ENCODE data around the gene ITLN2. TPM values are rescaled to one million over a fixed set of nuclear protein-coding genes. Genes with fewer than 3 reads are reported as not detected.
"Not testable (repeated sequence)": the region's sequence is repeated elsewhere in the genome, so short reads cannot be mapped to it uniquely, and the experiment has no call there.

ITLN2 gene
- not detected for polyA plus RNA-seq

DNA sequence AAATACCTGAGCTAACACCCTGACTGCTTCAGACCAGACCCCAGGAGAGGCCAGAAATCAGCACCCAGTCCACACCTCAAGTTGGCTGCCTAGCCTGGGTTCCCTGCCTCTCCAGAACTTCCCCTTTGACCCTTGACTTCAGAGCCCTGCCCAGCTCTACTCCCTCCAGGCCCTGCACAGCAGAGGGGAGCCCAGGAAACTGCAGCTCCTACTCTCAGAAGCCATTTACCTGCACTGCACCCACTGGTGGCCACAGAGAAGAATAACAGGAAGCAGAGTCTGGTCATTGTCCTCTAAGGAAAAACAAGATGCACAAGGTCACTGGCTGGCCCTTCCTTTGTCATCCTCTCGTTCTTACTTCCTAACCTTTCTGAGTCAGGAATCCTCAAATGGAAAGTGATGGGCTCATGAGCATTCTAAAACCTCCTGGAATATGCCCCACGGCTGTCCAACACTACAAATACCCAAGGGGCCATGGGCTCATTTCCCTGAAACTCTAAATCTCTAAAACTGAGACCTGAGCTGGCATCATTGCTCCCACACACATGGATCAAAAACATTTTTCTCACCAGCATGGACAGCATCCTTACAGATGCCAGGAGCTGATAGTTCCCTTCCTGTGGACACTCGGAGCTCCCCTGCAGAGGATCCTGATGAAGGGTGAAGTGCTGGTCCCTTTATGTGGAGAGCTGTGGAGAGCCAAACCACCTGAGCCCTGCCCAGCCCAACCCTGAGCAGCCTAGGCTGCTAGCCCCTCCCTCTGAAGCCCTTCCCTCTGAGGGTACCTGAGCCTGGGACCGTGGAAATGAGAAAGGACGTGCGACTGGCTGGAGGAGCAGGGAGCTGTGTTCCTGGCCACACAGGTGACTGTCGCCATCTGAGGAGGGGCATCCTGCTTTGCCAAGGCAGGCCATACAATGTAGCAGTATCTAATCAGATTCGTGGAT is at the start of gene ITLN2:
Gene ITLN2, minus strand, starts transcription at position 652 of the 947 bp plus-strand sequence. Its CDS starts 68 bp downstream, at position 584.
- Mint-ChIP-seq H3K4me1 (peaks cover 6% of the 10 kb centered on the region in 2 donors), H3K9me3 (no peaks in the 10 kb centered on the region), H3K36me3 (no peaks in the 10 kb centered on the region), H3K4me3 (no peak within 1 kb of the TSS), H3K27me3 (ENCODE audit: low read depth in 3 of 3) (peaks cover 2 to 3% (median 2%) of the 10 kb centered on the region in 3 donors), H3K27ac (no peak within 1 kb of the TSS)
- peak; percentile 21 to 44 (median 35) for DNase-seq

DNA sequence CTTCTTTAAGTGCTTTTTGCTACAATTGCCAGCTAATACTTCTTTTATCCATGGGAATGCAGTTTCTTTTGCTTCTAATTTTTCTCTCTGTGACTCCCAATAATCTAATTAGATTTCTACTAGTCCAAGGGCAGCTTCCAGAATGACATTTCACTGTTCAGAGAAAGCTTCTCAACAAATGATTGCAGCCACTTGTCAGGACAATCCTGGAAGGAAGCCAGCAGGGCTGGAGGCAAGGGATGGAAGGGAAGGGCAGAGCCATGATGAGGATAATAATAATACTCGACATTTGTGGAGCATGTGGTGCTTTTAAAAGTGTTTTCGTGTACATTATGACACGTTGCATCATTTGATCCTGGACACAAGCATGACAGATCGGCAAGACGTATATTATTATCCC is 46.9 kb upstream of the ITLN2 start:
- DNase-seq = no peak
- H3K4me1 Mint-ChIP-seq = peaks cover 0 to 3% of the 10 kb centered on the region in 2 donors
- H3K27me3 Mint-ChIP-seq (ENCODE audit: low read depth in 3 of 3) = no peaks in the 10 kb centered on the region
- no peak overlapping the region for H3K27ac Mint-ChIP-seq
- no peak overlapping the region for H3K4me3 Mint-ChIP-seq
- no peaks in the 10 kb centered on the region for H3K9me3 Mint-ChIP-seq
- H3K36me3 Mint-ChIP-seq = peaks cover 17 to 34% (median 17%) of the 10 kb centered on the region in 3 donors

DNA sequence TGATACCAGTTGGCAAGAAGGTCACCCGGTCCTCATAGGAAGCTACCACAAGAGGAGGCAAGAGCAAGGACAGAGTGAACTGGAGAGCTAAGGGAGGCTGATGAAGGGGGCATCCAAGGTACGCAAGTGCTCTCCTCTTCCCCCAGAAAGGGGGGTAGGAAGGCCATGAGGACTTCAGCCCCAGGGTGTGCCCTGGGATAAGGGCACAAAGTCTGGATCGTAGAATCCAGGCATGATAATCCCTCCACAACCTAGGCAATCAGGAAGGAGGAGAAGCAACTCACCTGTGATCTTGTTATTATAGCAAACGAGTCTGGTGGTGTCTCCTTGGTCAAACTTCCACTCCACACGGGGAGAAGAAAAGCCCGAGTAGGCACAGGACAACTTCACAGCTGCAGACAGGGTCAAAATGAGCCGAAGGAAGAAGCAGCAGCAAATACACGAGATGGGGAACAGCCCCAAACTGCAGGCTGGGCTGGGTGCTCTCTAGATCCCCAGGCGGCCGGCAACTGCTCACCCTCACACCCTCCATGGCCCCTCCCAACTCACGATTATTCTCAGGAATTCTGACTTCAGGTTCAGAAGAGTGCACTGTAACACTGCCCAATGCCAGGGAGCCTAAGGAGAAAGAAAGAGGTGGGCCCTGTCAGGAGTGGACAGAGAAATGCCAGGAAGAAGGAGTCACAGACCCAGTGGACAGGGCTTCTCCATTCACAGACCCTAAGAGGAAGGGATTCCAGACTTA is 46.3 kb upstream of the ITLN2 start:
- peak overlapping the region in 1 of 6 donors; percentile 3 for H3K27ac Mint-ChIP-seq
- no peak for DNase-seq
- peaks cover 0 to 3% of the 10 kb centered on the region in 2 donors for H3K4me1 Mint-ChIP-seq
- no peak overlapping the region for H3K4me3 Mint-ChIP-seq
- H3K36me3 Mint-ChIP-seq = peaks cover 11 to 32% (median 17%) of the 10 kb centered on the region in 3 donors
- H3K9me3 Mint-ChIP-seq = no peaks in the 10 kb centered on the region
- H3K27me3 Mint-ChIP-seq (ENCODE audit: low read depth in 3 of 3) = no peaks in the 10 kb centered on the region

DNA sequence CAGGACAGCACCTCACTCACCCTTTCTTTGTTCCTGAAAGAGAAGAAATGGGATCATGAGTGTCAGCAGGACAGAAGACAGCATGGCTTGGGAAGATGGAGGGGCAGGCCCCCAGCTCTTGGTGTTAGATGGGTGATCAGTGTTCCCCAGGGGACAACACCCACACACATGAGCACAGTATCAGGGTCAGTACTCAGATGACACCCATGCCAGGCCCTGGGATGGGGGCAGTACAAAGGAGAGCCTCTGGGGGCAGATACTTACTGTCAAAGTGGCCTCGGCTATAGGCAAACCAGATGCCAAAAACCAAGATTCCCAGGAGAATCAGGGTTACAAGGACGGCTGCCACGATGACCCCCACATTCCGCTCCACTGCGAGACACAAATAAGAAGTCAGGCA is 44.8 kb upstream of the ITLN2 start:
- Mint-ChIP-seq H3K4me3 (no peak overlapping the region), H3K27me3 (ENCODE audit: low read depth in 3 of 3) (no peaks in the 10 kb centered on the region), H3K4me1 (peaks cover 0 to 3% of the 10 kb centered on the region in 2 donors), H3K27ac (no peak overlapping the region), H3K9me3 (no peaks in the 10 kb centered on the region), H3K36me3 (peaks cover 11 to 32% (median 17%) of the 10 kb centered on the region in 3 donors)
- DNase-seq = no peak

DNA sequence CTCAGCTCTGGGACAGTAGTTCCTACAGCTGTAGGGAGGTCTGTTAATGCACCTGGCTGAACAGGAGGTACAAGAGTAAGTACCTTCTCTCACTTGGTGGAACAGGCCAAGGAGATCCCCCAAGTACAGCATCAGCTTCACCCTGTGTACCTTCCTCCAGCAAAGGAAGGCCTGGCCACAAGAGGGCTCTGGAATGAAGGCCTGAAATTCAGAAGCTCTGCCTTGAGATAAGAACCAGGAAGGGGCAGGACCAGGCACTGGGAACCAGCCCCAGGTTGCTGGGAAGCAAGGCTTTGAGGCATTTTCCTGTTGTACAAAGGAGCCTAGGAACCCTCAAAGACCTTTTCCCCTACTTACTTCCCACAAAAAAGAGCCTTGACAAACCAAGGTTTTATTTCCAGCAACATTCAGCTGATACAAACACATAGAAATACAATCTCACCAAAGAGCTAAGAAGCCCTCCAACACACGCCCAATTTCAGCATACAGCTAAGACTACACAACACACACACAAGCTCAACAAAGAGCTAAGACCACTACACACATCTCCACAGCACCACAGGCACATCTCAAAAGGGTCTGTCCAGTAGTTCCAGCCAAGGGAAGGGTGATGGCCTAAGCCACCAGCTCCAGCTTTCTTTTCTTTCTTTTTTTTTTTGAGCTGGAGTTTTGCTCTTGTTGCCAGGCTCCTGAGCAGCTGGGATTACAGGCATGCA is 42.9 kb upstream of the ITLN2 start:
- Mint-ChIP-seq H3K4me1 (peaks cover 0 to 3% of the 10 kb centered on the region in 2 donors), H3K9me3 (no peaks in the 10 kb centered on the region), H3K27ac (peak overlapping the region; percentile 11 to 76 (median 56)), H3K4me3 (no peak overlapping the region), H3K36me3 (peaks cover 11 to 32% (median 17%) of the 10 kb centered on the region in 3 donors), H3K27me3 (ENCODE audit: low read depth in 3 of 3) (no peaks in the 10 kb centered on the region)
- DNase-seq = peak; percentile 20 to 34 (median 33)

DNA sequence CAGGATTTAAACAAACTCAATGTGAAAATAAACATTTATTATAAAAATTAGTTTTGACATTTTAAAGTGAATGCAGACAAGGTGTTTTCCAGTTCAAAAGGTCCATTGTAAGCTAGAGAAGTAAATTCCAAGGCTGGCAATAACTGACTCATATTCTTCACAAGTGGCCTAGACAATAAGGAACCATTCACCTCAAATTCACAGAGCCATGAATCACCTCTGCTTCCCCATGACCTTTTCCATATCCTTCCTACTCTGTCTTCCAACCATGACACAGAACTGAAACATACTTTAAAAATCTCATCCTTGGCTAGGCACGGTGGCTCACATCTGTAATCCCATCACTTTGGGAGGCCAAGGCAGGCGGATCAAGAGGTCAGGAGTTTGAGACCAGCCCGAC is 41.6 kb upstream of the ITLN2 start:
- H3K4me3 Mint-ChIP-seq = no peak overlapping the region
- peak overlapping the region in 4 of 6 donors; percentile 43 to 58 (median 50) for H3K27ac Mint-ChIP-seq
- no peak for DNase-seq
- H3K9me3 Mint-ChIP-seq = no peaks in the 10 kb centered on the region
- peaks cover 11 to 32% (median 17%) of the 10 kb centered on the region in 3 donors for H3K36me3 Mint-ChIP-seq
- H3K4me1 Mint-ChIP-seq = no peaks in the 10 kb centered on the region
- H3K27me3 Mint-ChIP-seq (ENCODE audit: low read depth in 3 of 3) = no peaks in the 10 kb centered on the region

DNA sequence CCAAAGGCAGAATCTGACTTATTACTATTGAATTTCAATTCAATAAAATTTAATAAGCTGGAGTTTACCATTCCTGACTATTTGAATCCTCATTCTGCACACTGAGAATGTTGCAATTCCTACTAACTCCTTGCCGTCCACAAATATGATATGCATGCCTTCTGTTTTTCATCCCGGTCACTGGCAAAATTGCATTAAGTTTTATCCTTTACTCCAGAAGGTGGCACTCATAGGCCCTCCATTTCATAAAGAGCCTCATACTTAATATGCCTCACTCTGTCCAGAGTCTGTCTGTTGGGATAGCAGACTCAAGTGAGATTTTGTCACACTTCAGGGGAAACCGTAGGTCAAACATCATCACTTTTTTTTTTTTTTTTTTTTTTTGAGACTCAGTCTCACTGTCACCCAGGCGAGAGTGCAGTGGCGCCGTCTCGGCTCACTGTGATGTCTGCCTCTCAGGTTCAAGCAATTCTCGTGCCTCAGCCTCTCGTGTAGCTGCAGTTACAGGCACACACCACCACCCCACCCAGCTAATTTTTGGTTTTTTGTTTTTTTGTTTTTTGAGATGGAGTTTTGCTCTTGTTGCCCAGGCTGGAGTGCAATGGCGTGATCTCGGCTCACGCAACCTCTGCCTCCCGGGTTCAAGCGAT is 39.1 kb upstream of the ITLN2 start:
- H3K9me3 Mint-ChIP-seq = no peaks in the 10 kb centered on the region
- H3K36me3 Mint-ChIP-seq = peaks cover 0 to 8% (median 4%) of the 10 kb centered on the region in 3 donors
- no peak overlapping the region for H3K27ac Mint-ChIP-seq
- H3K27me3 Mint-ChIP-seq (ENCODE audit: low read depth in 3 of 3) = peaks cover 3 to 7% (median 6%) of the 10 kb centered on the region in 3 donors
- peaks cover 4 to 9% of the 10 kb centered on the region in 2 donors for H3K4me1 Mint-ChIP-seq
- H3K4me3 Mint-ChIP-seq = no peak overlapping the region
- no peak for DNase-seq

DNA sequence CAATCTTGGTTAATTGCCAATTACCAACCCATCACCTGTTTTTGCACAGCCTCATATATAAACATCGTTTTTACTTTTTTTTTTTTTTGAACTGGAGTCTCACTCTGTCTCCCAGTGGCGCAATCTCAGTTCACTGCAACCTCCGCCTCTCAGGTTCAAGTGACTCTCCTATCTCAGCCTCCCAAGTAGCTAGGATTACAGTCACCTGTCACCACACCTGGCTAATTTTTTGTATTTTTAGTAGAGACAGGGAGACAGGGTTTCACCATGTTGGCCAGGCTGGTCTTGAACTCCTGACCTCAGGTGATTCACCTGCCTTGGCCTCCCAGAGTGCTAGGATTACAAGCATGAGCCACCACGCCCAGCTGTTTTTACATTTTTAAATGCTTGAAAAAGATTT is 37.4 kb upstream of the ITLN2 start:
- H3K27ac Mint-ChIP-seq; H3K4me3 Mint-ChIP-seq; H3K9me3 Mint-ChIP-seq; H3K36me3 Mint-ChIP-seq; H3K4me1 Mint-ChIP-seq; H3K27me3 Mint-ChIP-seq (ENCODE audit: low read depth in 3 of 3); DNase-seq: not testable (repeated sequence)

DNA sequence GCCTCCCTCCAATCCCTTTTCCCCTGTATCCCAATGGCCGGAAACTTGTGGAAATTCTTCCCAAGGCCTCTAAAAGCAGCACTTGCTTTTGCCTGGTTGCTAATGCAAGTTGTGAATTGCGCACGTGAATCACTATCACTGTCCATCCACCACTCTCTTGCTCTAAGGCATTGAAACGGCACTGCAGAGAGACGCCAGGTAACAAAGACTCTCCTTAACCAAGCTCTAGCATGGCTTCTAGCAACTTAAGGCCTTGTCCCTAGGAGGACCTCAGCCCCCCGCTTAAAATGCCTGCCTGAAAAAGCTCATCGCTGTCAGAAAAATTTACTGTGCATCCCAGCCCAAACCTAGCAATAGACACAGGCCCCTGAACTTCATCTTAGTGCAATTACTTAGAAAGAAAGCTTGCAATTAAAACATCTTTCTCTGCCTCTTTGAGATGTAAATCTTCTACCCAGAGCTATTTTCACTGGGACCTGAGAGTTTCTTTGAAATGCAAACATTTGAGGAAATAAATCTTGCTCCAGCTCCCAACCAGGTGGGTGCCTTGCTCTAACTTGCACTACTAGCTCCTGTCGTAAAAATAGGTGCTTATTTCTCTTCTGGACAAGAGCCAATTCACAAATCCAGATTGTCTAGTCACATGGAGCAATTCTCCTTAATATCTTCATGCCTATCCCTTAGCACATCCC is 32.9 kb upstream of the ITLN2 start:
- H3K4me1 Mint-ChIP-seq = peaks cover 4 to 9% of the 10 kb centered on the region in 2 donors

DNA sequence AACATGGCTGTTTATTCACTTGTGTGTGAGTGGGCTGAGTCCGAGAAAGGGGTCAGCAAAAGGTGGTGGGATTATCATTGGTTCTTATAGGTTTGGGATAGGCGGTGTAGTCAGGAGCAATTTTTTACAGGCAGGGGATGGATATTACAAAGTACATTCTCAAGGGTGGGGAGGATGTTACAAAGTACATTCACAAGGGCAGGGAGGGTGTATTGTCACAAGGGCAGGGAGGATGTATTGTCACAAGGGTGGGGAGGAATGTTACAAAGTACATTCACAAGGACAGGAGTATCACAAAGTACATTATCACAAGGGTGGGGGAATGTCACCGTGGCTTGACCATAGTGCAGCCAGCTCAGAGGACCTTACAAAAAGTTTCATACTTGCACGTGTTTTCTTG is 31.1 kb upstream of the ITLN2 start:
- peaks cover 8 to 9% of the 10 kb centered on the region in 2 donors for H3K4me1 Mint-ChIP-seq
- peaks cover 14 to 17% (median 16%) of the 10 kb centered on the region in 3 donors for H3K27me3 Mint-ChIP-seq (ENCODE audit: low read depth in 3 of 3)
- H3K27ac Mint-ChIP-seq = no peak overlapping the region
- no peak overlapping the region for H3K4me3 Mint-ChIP-seq
- DNase-seq = no peak
- H3K9me3 Mint-ChIP-seq = no peaks in the 10 kb centered on the region
- H3K36me3 Mint-ChIP-seq = no peaks in the 10 kb centered on the region

More for the DNA sequence above, 32.9 kb upstream of the ITLN2 start:
- no peaks in the 10 kb centered on the region for H3K9me3 Mint-ChIP-seq
- H3K36me3 Mint-ChIP-seq = no peaks in the 10 kb centered on the region
- H3K27me3 Mint-ChIP-seq (ENCODE audit: low read depth in 3 of 3) = peaks cover 8 to 13% (median 10%) of the 10 kb centered on the region in 3 donors
- no peak overlapping the region for H3K4me3 Mint-ChIP-seq
- no peak for DNase-seq
- no peak overlapping the region for H3K27ac Mint-ChIP-seq

DNA sequence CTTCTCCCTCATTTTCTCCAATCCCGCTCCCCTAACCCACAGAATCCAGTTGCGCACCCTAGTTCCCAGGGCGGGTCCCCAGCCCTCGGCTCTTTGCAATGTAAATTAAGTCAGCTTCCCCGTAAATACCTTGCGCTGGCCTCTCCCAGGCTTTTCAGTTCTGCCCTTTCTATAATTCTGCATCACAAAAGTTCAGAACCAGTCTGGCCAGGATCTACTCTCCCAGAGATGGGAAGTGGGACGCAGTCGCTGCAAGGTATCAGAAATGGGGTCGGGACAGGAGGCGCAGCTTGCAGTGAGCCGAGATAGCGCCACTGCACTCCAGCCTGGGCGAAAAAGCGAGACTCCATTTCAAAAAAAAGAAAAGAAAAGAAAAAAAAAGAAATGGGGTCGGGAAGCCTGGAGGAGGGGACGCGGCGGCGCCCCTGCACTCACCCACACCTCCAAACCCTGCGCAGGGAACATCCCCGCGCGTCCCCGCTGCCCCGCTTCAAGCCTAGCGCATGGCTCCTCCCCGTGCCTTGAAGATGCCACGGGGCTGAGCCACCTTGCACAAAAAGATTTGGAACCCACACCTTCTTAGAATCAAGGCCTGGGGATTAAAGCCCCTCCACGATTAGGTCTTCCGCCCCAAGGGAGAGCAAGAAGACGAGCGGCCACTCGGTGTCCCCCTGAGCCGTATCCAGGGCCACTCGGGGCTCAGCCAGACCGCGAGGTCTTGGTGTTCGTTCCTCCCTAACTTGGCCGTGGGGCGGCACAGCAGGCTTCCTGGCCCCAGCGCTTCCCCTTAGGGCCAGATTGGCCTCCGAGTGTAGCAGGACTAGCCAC is 27.2 kb upstream of the ITLN2 start:
- no peaks in the 10 kb centered on the region for H3K9me3 Mint-ChIP-seq
- H3K36me3 Mint-ChIP-seq = no peaks in the 10 kb centered on the region
- no peak overlapping the region for H3K27ac Mint-ChIP-seq
- H3K27me3 Mint-ChIP-seq (ENCODE audit: low read depth in 3 of 3) = peaks cover 13 to 20% (median 13%) of the 10 kb centered on the region in 3 donors
- DNase-seq = no peak
- peaks cover 0 to 4% of the 10 kb centered on the region in 2 donors for H3K4me1 Mint-ChIP-seq
- H3K4me3 Mint-ChIP-seq = peak overlapping the region in 2 of 5 donors; percentile 30

DNA sequence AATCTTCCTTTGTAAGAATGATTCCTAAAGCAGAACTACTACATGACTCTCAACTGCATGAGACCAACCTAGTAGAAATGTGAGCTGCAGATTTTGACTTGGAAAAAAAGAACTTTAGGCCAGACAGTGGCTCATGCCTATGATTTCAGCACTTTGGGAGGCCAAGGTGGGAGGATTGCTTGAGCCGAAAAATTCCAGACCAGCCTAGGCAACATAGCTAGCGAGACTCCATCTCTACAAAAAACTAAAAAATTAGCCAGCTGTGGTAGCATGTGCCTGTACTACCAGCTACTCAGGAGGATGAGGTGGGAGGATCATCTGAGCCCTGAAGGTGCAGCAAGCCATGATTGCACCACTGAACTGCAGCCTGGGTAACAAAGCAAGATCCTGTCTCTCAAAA is 24.7 kb upstream of the ITLN2 start:
- Mint-ChIP-seq H3K4me3 (no peak overlapping the region), H3K27ac (no peak overlapping the region), H3K36me3 (no peaks in the 10 kb centered on the region), H3K4me1 (peaks cover 0 to 4% of the 10 kb centered on the region in 2 donors), H3K27me3 (ENCODE audit: low read depth in 3 of 3) (peaks cover 10 to 17% (median 15%) of the 10 kb centered on the region in 3 donors), H3K9me3 (no peaks in the 10 kb centered on the region)
- no peak for DNase-seq

Data from immature natural killer cell (primary cell).